Glutamatergic neuron (in vitro differentiated cells): ENCODE data around the gene PSMB1. TPM values are rescaled to one million over a fixed set of nuclear protein-coding genes. Genes with fewer than 3 reads are reported as not detected.

Source experiments
- DNase-seq: peaks from one replicate; pipeline ENCODE4 v3.0.0; 2022
- H3K27ac Mint-ChIP-seq: one replicate; pipeline ENCODE4 v1.8.0; 2020; ENCODE audit warnings: mild to moderate bottlenecking, mixed read lengths, inconsistent platforms; ENCODE audit not compliant: unreplicated experiment
- H3K27me3 Mint-ChIP-seq: one replicate; pipeline ENCODE4 v1.8.0; 2020; ENCODE audit warnings: mild to moderate bottlenecking, moderate library complexity, mixed read lengths, inconsistent platforms; ENCODE audit not compliant: unreplicated experiment
- H3K36me3 Mint-ChIP-seq: one replicate; pipeline ENCODE4 v1.8.0; 2020; ENCODE audit warnings: mild to moderate bottlenecking, mixed read lengths, inconsistent platforms; ENCODE audit not compliant: unreplicated experiment
- H3K4me1 Mint-ChIP-seq: one replicate; pipeline ENCODE4 v1.8.0; 2020; ENCODE audit warnings: mild to moderate bottlenecking, low read depth, mixed read lengths, inconsistent platforms; ENCODE audit not compliant: unreplicated experiment
- H3K4me3 Mint-ChIP-seq: one replicate; pipeline ENCODE4 v1.8.0; 2020; ENCODE audit warnings: mild to moderate bottlenecking, mixed read lengths, inconsistent platforms; ENCODE audit not compliant: unreplicated experiment
- H3K9me3 Mint-ChIP-seq: one replicate; pipeline ENCODE4 v1.8.0; 2020; ENCODE audit warnings: mild to moderate bottlenecking, moderate library complexity, mixed read lengths, inconsistent platforms; ENCODE audit not compliant: unreplicated experiment
- CTCF ChIP-seq: fragments of 200-600 bp; sonication (generic); IDR thresholded peaks from one replicate; pipeline ENCODE4 v1.5.0; 2021; ENCODE audit not compliant: partially characterized antibody, unreplicated experiment
- total RNA-seq: library from RNA; stranded (reverse); fragmentation: NEBNext Ultra II Directional; extraction: Animal tissue kit (Norgen Biotek cat#: 25700); gene quantifications from one replicate; pipeline ENCODE4 v1.2.1, GENCODE V29; 2021; ENCODE audit not compliant: unreplicated experiment

Gene PSMB1
- total RNA-seq, 1 donor from 2014 or later, result 149 TPM

GRCh38 chr6:170564936-170565530, 11.9 kb upstream of the PSMB1 start:
- Mint-ChIP-seq H3K4me1 (no peaks in the 10 kb centered on the region), H3K27me3 (no peaks in the 10 kb centered on the region), H3K9me3 (no peaks in the 10 kb centered on the region), H3K4me3 (no peak overlapping the region), H3K36me3 (no peaks in the 10 kb centered on the region), H3K27ac (no peak overlapping the region)
- TF ChIP-seq CTCF, result no peak
- DNase-seq, result no peak

GRCh38 chr6:170561555-170561954, 8.4 kb upstream of the PSMB1 start:
- Mint-ChIP-seq H3K27ac (no peak overlapping the region), H3K27me3 (peaks cover 2% of the 10 kb centered on the region), H3K36me3 (no peaks in the 10 kb centered on the region), H3K4me3 (no peak overlapping the region), H3K9me3 (no peaks in the 10 kb centered on the region), H3K4me1 (no peaks in the 10 kb centered on the region)
- TF ChIP-seq CTCF, result no peak
- DNase-seq, result no peak

- H3K27ac Mint-ChIP-seq, result no peak overlapping the region
- no peak for TF ChIP-seq CTCF
- DNase-seq, result no peak
- peaks cover 7% of the 10 kb centered on the region for H3K4me1 Mint-ChIP-seq
- no peaks in the 10 kb centered on the region for H3K36me3 Mint-ChIP-seq
- peaks cover 2% of the 10 kb centered on the region for H3K27me3 Mint-ChIP-seq
- H3K4me3 Mint-ChIP-seq, result no peak overlapping the region
- no peaks in the 10 kb centered on the region for H3K9me3 Mint-ChIP-seq
Measured at GRCh38 chr6:170555305-170555704, 2.2 kb upstream of the PSMB1 start.

- peaks cover 9% of the 10 kb centered on the region for H3K4me1 Mint-ChIP-seq
- no peaks in the 10 kb centered on the region for H3K36me3 Mint-ChIP-seq
- no peaks in the 10 kb centered on the region for H3K9me3 Mint-ChIP-seq
- DNase-seq, result no peak
- no peak overlapping the region for H3K27ac Mint-ChIP-seq
- peaks cover 2% of the 10 kb centered on the region for H3K27me3 Mint-ChIP-seq
- TF ChIP-seq CTCF, result no peak
- no peak overlapping the region for H3K4me3 Mint-ChIP-seq
Measured at GRCh38 chr6:170554796-170555137, 1.7 kb upstream of the PSMB1 start.

GRCh38 chr6:170554013-170554795, 1.1 kb upstream of the PSMB1 start, which contains the start of gene TBP:
TSS of gene TBP (plus strand) at chr6:170554369. CDS start at chr6:170557030, 2,661 bp downstream.
- no peak for TF ChIP-seq CTCF
- Mint-ChIP-seq H3K27ac (no peak within 1 kb of the TSS), H3K36me3 (no peaks in the 10 kb centered on the region), H3K4me1 (peaks cover 9% of the 10 kb centered on the region), H3K27me3 (peaks cover 2% of the 10 kb centered on the region), H3K4me3 (no peak within 1 kb of the TSS), H3K9me3 (no peaks in the 10 kb centered on the region)
- peak; percentile 96 for DNase-seq
